Colonic mucosa (tissue), 4 donors: ENCODE measurements around the gene ZNF580. TPM values are rescaled to one million over a fixed set of nuclear protein-coding genes. Genes with fewer than 3 reads are reported as not detected.

Experiments
- DNase-seq: peaks from one replicate; pipeline ENCODE4 v3.0.0-alpha.2; 2020
- H3K27ac ChIP-seq: fragments of 200-600 bp; one replicate; pipeline ENCODE4 v1.8.0; 2021
- H3K27me3 ChIP-seq: fragments of 200-600 bp; one replicate; pipeline ENCODE4 v1.8.0; 2021
- H3K36me3 ChIP-seq: fragments of 200-600 bp; one replicate; pipeline ENCODE4 v1.8.0; 2021
- H3K4me1 ChIP-seq: fragments of 200-600 bp; one replicate; pipeline ENCODE4 v1.8.0; 2021; ENCODE audit warnings: mild to moderate bottlenecking
- H3K4me3 ChIP-seq: fragments of 200-600 bp; one replicate; pipeline ENCODE4 v1.8.0; 2021
- H3K9ac ChIP-seq, 2 donors: one replicate each; pipeline ENCODE4 v1.7.0; 2013; ENCODE audit warnings: control low read depth in 2 of 2, low read depth in 2 of 2, low read length in 2 of 2
- H3K9me3 ChIP-seq: fragments of 200-600 bp; one replicate; pipeline ENCODE4 v1.8.0; 2021
- CTCF ChIP-seq: fragments of 200-600 bp; IDR thresholded peaks from one replicate; pipeline ENCODE4 v1.8.0; 2022; ENCODE audit warnings: antibody characterized with exemption, mild to moderate bottlenecking
- intact Hi-C: fragments of 100-400 bp; cut with DNase I; formaldehyde crosslinking; loops from one replicate; pipeline ENCODE4 v1.14.1; 2022
- total RNA-seq, 2 donors: library from RNA; stranded (reverse); fragmentation: NEBNext Ultra II Directional in 1 of 2; extraction: Animal tissue kit (Norgen Biotek cat#: 25700) in 1 of 2; gene quantifications; one replicate each; pipeline ENCODE4 v1.2.1, GENCODE V29; 2021
- donor health status: healthy.
- donor health status: DM: no; HTN: no; CAD: no.
- donor health status: DM: no; HTN: no; CAD: no.

The ZNF580 gene
- total RNA-seq, 2 donors from 2014 or later: 18.0 to 28.6 TPM

DNA sequence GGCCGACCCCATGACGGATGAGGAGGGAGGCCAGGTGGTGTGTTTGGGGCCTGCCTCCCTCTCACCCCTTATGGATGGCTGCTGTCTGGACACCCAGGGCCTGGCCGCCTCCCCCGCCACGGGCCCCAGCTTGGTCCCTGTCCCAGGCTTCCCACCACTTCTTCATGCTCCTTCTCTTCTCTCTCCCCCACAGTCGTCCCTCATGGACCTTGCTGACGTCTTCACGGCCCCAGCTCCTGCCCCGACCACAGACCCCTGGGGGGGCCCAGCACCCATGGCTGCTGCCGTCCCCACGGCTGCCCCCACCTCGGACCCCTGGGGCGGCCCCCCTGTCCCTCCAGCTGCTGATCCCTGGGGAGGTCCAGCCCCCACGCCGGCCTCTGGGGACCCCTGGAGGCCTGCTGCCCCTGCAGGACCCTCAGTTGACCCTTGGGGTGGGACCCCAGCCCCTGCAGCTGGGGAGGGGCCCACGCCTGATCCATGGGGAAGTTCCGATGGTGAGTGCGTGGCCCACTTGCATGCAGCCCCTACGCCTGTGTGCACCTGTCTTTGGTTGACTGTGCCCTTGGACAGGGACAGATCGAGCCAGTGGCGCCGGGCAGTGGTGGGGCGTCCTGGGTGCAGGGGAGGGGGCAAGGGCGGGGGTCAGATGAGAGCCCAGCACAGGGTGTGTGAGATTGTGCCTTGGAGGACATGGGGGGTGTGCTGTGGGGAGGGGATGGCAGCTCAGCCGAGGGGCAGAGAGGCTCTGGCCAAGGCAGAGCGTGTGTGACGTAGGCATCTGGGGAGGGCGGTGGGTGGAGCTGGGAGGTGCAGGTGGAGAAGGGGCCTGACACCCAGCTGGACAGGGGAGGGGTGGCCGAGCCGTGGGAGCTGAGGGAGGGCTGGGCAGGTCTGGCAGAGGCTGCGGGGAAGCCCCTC lies 51.0 kb downstream of the ZNF580 start:
- H3K4me3 ChIP-seq: no peak overlapping the region
- intact Hi-C loops: no loop called here
- H3K4me1 ChIP-seq: peaks cover 20% of the 10 kb centered on the region
- DNase-seq: no peak
- peaks cover 37% of the 10 kb centered on the region for H3K36me3 ChIP-seq
- no peak for TF ChIP-seq CTCF
- H3K27ac ChIP-seq: no peak overlapping the region
- H3K9me3 ChIP-seq: no peaks in the 10 kb centered on the region
- H3K9ac ChIP-seq: no peak overlapping the region
- H3K27me3 ChIP-seq: no peaks in the 10 kb centered on the region

GRCh38 chr19:55692681-55693081 lies 51.9 kb downstream of the ZNF580 start:
- Histone ChIP-seq H3K9ac (no peak overlapping the region), H3K27me3 (no peaks in the 10 kb centered on the region), H3K27ac (no peak overlapping the region), H3K36me3 (peaks cover 37% of the 10 kb centered on the region), H3K4me3 (no peak overlapping the region), H3K9me3 (no peaks in the 10 kb centered on the region), H3K4me1 (peaks cover 13% of the 10 kb centered on the region)
- intact Hi-C loops: no loop called here
- DNase-seq: no peak
- TF ChIP-seq CTCF: no peak

Other genes with a start within 250 kb of the ZNF580 start
- gene UBE2S, start 233.2 kb upstream of the ZNF580 start, total RNA-seq: 100 to 1,000 TPM in 1 of 2 donors, 10 to 100 TPM in 1; 43.8 to 147 TPM
- gene SHISA7, start 197.7 kb upstream of the ZNF580 start, total RNA-seq: not detected
- 100 to 1,000 TPM in 1 of 2 donors, 10 to 100 TPM in 1; 89.8 to 132 TPM for gene ISOC2, start 179.4 kb upstream of the ZNF580 start, total RNA-seq
- not detected for gene C19orf85, start 176.3 kb upstream of the ZNF580 start, total RNA-seq
- gene ZNF628, start 164.4 kb upstream of the ZNF580 start, total RNA-seq: 1 to 10 TPM; 8.6 to 8.9 TPM
- gene NAT14, start 155.8 kb upstream of the ZNF580 start, total RNA-seq: 1 to 10 TPM; 4.9 to 7.7 TPM
- gene SSC5D, start 152.6 kb upstream of the ZNF580 start, total RNA-seq: 1 to 10 TPM; 2.2 to 7.4 TPM
- gene SBK2, start 103.9 kb upstream of the ZNF580 start, total RNA-seq: not detected
- gene SBK3, start 95.5 kb upstream of the ZNF580 start, total RNA-seq: not detected
- gene ZNF579, start 60.2 kb upstream of the ZNF580 start, total RNA-seq: 1 to 10 TPM; 8.0 to 8.7 TPM
- gene FIZ1, start 41.5 kb upstream of the ZNF580 start, total RNA-seq: 10 to 100 TPM; 12.2 to 14.5 TPM
- 10 to 100 TPM; 30.4 to 33.9 TPM for gene ZNF524, start 40.7 kb upstream of the ZNF580 start, total RNA-seq
- 10 to 100 TPM; 12.9 to 13.1 TPM for gene ZNF865, start 35.4 kb upstream of the ZNF580 start, total RNA-seq
- gene ZNF784, start 16.4 kb upstream of the ZNF580 start, total RNA-seq: 10 to 100 TPM in 1 of 2 donors, 1 to 10 TPM in 1; 9.9 to 10.2 TPM
- gene ZNF581, start 2.6 kb downstream of the ZNF580 start, total RNA-seq: 10 to 100 TPM; 16.0 to 20.3 TPM
- gene CCDC106, start 7.2 kb downstream of the ZNF580 start, total RNA-seq: 1 to 10 TPM; 2.6 to 4.8 TPM
- gene U2AF2, start 14.0 kb downstream of the ZNF580 start, total RNA-seq: 100 to 1,000 TPM; 146 to 289 TPM
- 100 to 1,000 TPM; 257 to 259 TPM for gene EPN1, start 34.2 kb downstream of the ZNF580 start, total RNA-seq
- gene NLRP9, start 97.4 kb downstream of the ZNF580 start, total RNA-seq: not detected
- not detected for gene RFPL4A, start 118.1 kb downstream of the ZNF580 start, total RNA-seq
- not detected for gene RFPL4AL1, start 128.1 kb downstream of the ZNF580 start, total RNA-seq
- under 1 TPM in 1 of 2 donors, not detected in 1; 0.07 TPM for gene NLRP11, start 191.0 kb downstream of the ZNF580 start, total RNA-seq
- not detected for gene NLRP4, start 195.5 kb downstream of the ZNF580 start, total RNA-seq